HG02885 (cell line): ENCODE data around the gene CDYL.
A peak's percentile ranks its signal among the peaks of the same experiment; 100 is the strongest.

Source experiments
- ATAC-seq: cut with Tn5 transposase; IDR thresholded peaks from one replicate; pipeline ENCODE4 v1.9.1; 2021; ENCODE audit warnings: mild to moderate bottlenecking; ENCODE audit not compliant: unreplicated experiment, poor library complexity

CDYL gene

GRCh38 chr6:4928426-4928825 lies 152.2 kb downstream of the CDYL start:
- no peak for ATAC-seq

GRCh38 chr6:4929097-4929718 lies 153.0 kb downstream of the CDYL start:
- no peak for ATAC-seq

- no peak for ATAC-seq
Observed at GRCh38 chr6:4930025-4930691, 154.0 kb downstream of the CDYL start.

GRCh38 chr6:4931530-4932227 lies 155.5 kb downstream of the CDYL start:
- no peak for ATAC-seq

GRCh38 chr6:4932228-4932903 lies 156.2 kb downstream of the CDYL start:
- ATAC-seq = no peak

GRCh38 chr6:4935486-4935885 lies 159.3 kb downstream of the CDYL start:
- ATAC-seq = peak; percentile 48

GRCh38 chr6:4935975-4936680 lies 159.9 kb downstream of the CDYL start:
- no peak for ATAC-seq

GRCh38 chr6:4936681-4937041 lies 160.5 kb downstream of the CDYL start:
- no peak for ATAC-seq

- ATAC-seq = no peak
Observed at GRCh38 chr6:4937414-4937813, 161.2 kb downstream of the CDYL start.

- no peak for ATAC-seq
Observed at GRCh38 chr6:4939241-4939640, 163.0 kb downstream of the CDYL start.

GRCh38 chr6:4940416-4940815 lies 164.2 kb downstream of the CDYL start:
- no peak for ATAC-seq

- peak; percentile 84 for ATAC-seq
Observed at GRCh38 chr6:4941782-4942672, 165.8 kb downstream of the CDYL start.

GRCh38 chr6:4942673-4943009 lies 166.4 kb downstream of the CDYL start:
- ATAC-seq = no peak

- ATAC-seq = no peak
Observed at GRCh38 chr6:4943716-4944115, 167.5 kb downstream of the CDYL start.

- ATAC-seq = no peak
Observed at GRCh38 chr6:4944325-4944724, 168.1 kb downstream of the CDYL start.

GRCh38 chr6:4946521-4946920 lies 170.3 kb downstream of the CDYL start:
- no peak for ATAC-seq

- ATAC-seq = no peak
Observed at GRCh38 chr6:4947716-4948115, 171.5 kb downstream of the CDYL start.

- no peak for ATAC-seq
Observed at GRCh38 chr6:4948781-4949450, 172.7 kb downstream of the CDYL start.

GRCh38 chr6:4950076-4950475 lies 173.9 kb downstream of the CDYL start:
- no peak for ATAC-seq
